ENCODE measurements around the gene UBASH3A.

DNA sequence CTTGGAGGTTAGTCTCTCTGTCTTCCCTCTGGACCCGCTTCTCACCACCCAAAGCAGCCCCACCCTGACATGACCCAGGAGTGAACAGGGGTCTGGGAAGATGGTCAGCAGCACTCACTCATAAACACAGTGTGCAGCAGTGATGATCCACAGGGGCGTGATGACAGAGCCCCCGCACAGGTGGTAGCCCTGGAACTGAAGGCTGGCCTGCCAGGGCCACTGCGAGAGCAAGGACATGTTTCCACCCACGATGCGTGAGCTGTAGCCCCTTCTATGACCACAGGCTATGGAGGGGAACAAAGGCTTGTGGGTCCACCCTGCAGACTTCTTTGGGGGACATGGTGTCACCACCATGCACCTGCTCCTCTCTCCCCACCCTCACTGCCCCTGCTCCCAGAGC, 20.8 kb upstream of the UBASH3A start:
- TF ChIP-seq, protein P1, sequence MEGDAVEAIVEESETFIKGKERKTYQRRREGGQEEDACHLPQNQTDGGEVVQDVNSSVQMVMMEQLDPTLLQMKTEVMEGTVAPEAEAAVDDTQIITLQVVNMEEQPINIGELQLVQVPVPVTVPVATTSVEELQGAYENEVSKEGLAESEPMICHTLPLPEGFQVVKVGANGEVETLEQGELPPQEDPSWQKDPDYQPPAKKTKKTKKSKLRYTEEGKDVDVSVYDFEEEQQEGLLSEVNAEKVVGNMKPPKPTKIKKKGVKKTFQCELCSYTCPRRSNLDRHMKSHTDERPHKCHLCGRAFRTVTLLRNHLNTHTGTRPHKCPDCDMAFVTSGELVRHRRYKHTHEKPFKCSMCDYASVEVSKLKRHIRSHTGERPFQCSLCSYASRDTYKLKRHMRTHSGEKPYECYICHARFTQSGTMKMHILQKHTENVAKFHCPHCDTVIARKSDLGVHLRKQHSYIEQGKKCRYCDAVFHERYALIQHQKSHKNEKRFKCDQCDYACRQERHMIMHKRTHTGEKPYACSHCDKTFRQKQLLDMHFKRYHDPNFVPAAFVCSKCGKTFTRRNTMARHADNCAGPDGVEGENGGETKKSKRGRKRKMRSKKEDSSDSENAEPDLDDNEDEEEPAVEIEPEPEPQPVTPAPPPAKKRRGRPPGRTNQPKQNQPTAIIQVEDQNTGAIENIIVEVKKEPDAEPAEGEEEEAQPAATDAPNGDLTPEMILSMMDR (IDR thresholded peaks at IDR 0.05): no peak
- TF ChIP-seq EZH2 (IDR thresholded peaks at IDR 0.05; ENCODE audit: borderline replicate concordance, insufficient read depth, low read depth, low read length, poor library complexity, severe bottlenecking): no peak

Measured in B cell (primary cell).